OCI-LY3 (cell line): ENCODE measurements around the gene CASP8.

Experiments
- EZH2phosphoT487 ChIP-seq: fragments of 200-600 bp; shearing (Covaris generic); IDR thresholded peaks from 2 replicates; pipeline ENCODE4 v1.6.1; 2018; ENCODE audit warnings: antibody characterized with exemption, mixed run types, low read depth
- TF ChIP-seq, protein P1 (sequence below): fragments of 200-600, 300-600 bp; sonication (generic); IDR thresholded peaks from 2 replicates; pipeline ENCODE4 v1.5.1; 2014; ENCODE audit warnings: antibody characterized with exemption, low read length, low read depth

DNA sequence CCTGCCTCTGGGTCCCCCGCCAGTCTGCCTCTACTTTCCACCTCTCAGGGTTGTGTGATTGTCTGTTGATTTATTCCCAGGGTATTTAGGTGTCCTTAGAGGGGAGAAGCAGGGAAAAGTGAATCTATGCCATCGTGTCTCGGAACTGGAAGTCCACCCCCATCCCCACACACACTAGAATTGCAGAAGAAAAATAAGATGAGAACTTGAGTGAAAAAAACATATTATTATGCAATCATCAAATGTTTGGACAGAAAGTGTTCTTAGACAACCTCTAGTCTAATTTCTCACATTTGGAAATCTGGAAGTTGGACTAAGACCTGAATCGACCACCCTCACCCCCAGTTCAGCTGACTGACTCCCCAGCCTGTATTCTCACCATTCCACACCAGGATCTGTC lies 14.1 kb upstream of the CASP8 start:
- TF ChIP-seq, protein P1, sequence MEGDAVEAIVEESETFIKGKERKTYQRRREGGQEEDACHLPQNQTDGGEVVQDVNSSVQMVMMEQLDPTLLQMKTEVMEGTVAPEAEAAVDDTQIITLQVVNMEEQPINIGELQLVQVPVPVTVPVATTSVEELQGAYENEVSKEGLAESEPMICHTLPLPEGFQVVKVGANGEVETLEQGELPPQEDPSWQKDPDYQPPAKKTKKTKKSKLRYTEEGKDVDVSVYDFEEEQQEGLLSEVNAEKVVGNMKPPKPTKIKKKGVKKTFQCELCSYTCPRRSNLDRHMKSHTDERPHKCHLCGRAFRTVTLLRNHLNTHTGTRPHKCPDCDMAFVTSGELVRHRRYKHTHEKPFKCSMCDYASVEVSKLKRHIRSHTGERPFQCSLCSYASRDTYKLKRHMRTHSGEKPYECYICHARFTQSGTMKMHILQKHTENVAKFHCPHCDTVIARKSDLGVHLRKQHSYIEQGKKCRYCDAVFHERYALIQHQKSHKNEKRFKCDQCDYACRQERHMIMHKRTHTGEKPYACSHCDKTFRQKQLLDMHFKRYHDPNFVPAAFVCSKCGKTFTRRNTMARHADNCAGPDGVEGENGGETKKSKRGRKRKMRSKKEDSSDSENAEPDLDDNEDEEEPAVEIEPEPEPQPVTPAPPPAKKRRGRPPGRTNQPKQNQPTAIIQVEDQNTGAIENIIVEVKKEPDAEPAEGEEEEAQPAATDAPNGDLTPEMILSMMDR = no peak
- TF ChIP-seq EZH2phosphoT487 = no peak
